ENCODE data around the gene GET4.
"Not testable (repeated sequence)": the region's sequence is repeated elsewhere in the genome, so short reads cannot be mapped to it uniquely, and the experiment has no call there.

Gene GET4

GRCh38 chr7:846958-847650, 29.2 kb upstream of the GET4 start:
- DNase-seq, result not testable (repeated sequence)

GRCh38 chr7:847728-848127, 28.6 kb upstream of the GET4 start:
- not testable (repeated sequence) for DNase-seq

- DNase-seq, result no peak
These were observed 27.2 kb upstream of the GET4 start for GRCh38 chr7:849145-849544.

GRCh38 chr7:849781-850180, 26.6 kb upstream of the GET4 start:
- no peak for DNase-seq

- DNase-seq, result no peak
These were observed 25.1 kb upstream of the GET4 start for GRCh38 chr7:851204-851603.

- DNase-seq, result no peak
These were observed 22.8 kb upstream of the GET4 start for GRCh38 chr7:853366-854117.

GRCh38 chr7:854118-854775, 22.1 kb upstream of the GET4 start:
- no peak for DNase-seq

- no peak for DNase-seq
These were observed 20.5 kb upstream of the GET4 start for GRCh38 chr7:855686-856369.

- no peak for DNase-seq
These were observed 19.8 kb upstream of the GET4 start for GRCh38 chr7:856444-857095.

- no peak for DNase-seq
These were observed 18.7 kb upstream of the GET4 start for GRCh38 chr7:857661-858060.

- DNase-seq, result no peak
These were observed 16.9 kb upstream of the GET4 start for GRCh38 chr7:859359-860030.

GRCh38 chr7:860149-860548, 16.2 kb upstream of the GET4 start:
- DNase-seq, result no peak

GRCh38 chr7:861222-861621, 15.1 kb upstream of the GET4 start:
- no peak for DNase-seq

- DNase-seq, result no peak
These were observed 14.2 kb upstream of the GET4 start for GRCh38 chr7:862157-862556.

GRCh38 chr7:863106-863505, 13.2 kb upstream of the GET4 start:
- no peak for DNase-seq

GRCh38 chr7:865921-866320, 10.4 kb upstream of the GET4 start:
- no peak for DNase-seq

GRCh38 chr7:867001-867405, 9.4 kb upstream of the GET4 start:
- DNase-seq, result no peak

- no peak for DNase-seq
These were observed 8.8 kb upstream of the GET4 start for GRCh38 chr7:867406-868188.

- DNase-seq, result no peak
These were observed 8.2 kb upstream of the GET4 start for GRCh38 chr7:868189-868486.

GRCh38 chr7:869348-869747, 7.0 kb upstream of the GET4 start:
- DNase-seq, result no peak

- DNase-seq, result no peak
These were observed 4.3 kb upstream of the GET4 start for GRCh38 chr7:871900-872537.
